HEK293 (cell line): Measurements from ENCODE around the gene QRSL1.

ENCODE experiments used
- CTCF ChIP-seq: fragments of 450-650 bp; formaldehyde crosslinking; IDR thresholded peaks from 2 replicates; pipeline ENCODE4 v1.5.1; 2016; ENCODE audit warnings: missing biosample characterization, missing genetic modification characterization
- ZNF140 ChIP-seq: fragments of 450-650 bp; formaldehyde crosslinking; IDR thresholded peaks from 2 replicates; pipeline ENCODE4 v1.5.1; 2016; ENCODE audit warnings: missing biosample characterization, missing genetic modification characterization

- no peak for TF ChIP-seq ZNF140 (tag by site-specific recombination)
- TF ChIP-seq CTCF (tag by site-specific recombination), result no peak
These were observed 19.7 kb upstream of the QRSL1 start for GRCh38 chr6:106609699-106610098.
